Panc1 (cell line): ENCODE results near the gene SLC11A2.

Source experiments
- POLR2AphosphoS5 ChIP-seq: IDR thresholded peaks from 2 replicates; pipeline ENCODE4 v1.6.1; 2012; ENCODE audit warnings: mild to moderate bottlenecking, low read depth, low read length, moderate library complexity
- TF ChIP-seq, protein P1 (sequence below): fragments of 450-650 bp; IDR thresholded peaks from 2 replicates; pipeline ENCODE4 v1.5.1; 2017; ENCODE audit warnings: mild to moderate bottlenecking

- TF ChIP-seq, protein P1, sequence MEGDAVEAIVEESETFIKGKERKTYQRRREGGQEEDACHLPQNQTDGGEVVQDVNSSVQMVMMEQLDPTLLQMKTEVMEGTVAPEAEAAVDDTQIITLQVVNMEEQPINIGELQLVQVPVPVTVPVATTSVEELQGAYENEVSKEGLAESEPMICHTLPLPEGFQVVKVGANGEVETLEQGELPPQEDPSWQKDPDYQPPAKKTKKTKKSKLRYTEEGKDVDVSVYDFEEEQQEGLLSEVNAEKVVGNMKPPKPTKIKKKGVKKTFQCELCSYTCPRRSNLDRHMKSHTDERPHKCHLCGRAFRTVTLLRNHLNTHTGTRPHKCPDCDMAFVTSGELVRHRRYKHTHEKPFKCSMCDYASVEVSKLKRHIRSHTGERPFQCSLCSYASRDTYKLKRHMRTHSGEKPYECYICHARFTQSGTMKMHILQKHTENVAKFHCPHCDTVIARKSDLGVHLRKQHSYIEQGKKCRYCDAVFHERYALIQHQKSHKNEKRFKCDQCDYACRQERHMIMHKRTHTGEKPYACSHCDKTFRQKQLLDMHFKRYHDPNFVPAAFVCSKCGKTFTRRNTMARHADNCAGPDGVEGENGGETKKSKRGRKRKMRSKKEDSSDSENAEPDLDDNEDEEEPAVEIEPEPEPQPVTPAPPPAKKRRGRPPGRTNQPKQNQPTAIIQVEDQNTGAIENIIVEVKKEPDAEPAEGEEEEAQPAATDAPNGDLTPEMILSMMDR, result no peak
- TF ChIP-seq POLR2AphosphoS5, result no peak
Measured at GRCh38 chr12:51067229-51067628, 41.0 kb upstream of the SLC11A2 start.
